ENCODE data around the gene TPST2.

Gene TPST2

GRCh38 chr22:26545827-26546226, 44.1 kb downstream of the TPST2 start:
- Histone ChIP-seq H3K36me3 (ENCODE audit: insufficient read depth, low read length) (no peaks in the 10 kb centered on the region), H3K27me3 (ENCODE audit: insufficient read depth, low read length) (no peaks in the 10 kb centered on the region), H3K4me1 (ENCODE audit: control insufficient read depth, insufficient read depth, low read length, unreplicated experiment) (peaks cover 10% of the 10 kb centered on the region)

GRCh38 chr22:26545385-26545784, 44.5 kb downstream of the TPST2 start:
- Histone ChIP-seq H3K36me3 (ENCODE audit: insufficient read depth, low read length) (no peaks in the 10 kb centered on the region), H3K4me3 (ENCODE audit: low read depth, low read length) (no peak overlapping the region), H3K27me3 (ENCODE audit: insufficient read depth, low read length) (no peaks in the 10 kb centered on the region), H3K27ac (ENCODE audit: low read depth, low read length) (no peak overlapping the region), H3K79me2 (ENCODE audit: control insufficient read depth, insufficient read depth, low read length, unreplicated experiment) (no peaks in the 10 kb centered on the region), H3K4me1 (ENCODE audit: control insufficient read depth, insufficient read depth, low read length, unreplicated experiment) (peaks cover 5% of the 10 kb centered on the region), H2AFZ (ENCODE audit: low read length, unreplicated experiment) (no peak overlapping the region)

More at GRCh38 chr22:26545827-26546226, 44.1 kb downstream of the TPST2 start:
- H2AFZ ChIP-seq (ENCODE audit: low read length, unreplicated experiment), result no peak overlapping the region
- no peak overlapping the region for H3K27ac ChIP-seq (ENCODE audit: low read depth, low read length)
- H3K4me3 ChIP-seq (ENCODE audit: low read depth, low read length), result no peak overlapping the region
- H3K79me2 ChIP-seq (ENCODE audit: control insufficient read depth, insufficient read depth, low read length, unreplicated experiment), result no peaks in the 10 kb centered on the region

DNA sequence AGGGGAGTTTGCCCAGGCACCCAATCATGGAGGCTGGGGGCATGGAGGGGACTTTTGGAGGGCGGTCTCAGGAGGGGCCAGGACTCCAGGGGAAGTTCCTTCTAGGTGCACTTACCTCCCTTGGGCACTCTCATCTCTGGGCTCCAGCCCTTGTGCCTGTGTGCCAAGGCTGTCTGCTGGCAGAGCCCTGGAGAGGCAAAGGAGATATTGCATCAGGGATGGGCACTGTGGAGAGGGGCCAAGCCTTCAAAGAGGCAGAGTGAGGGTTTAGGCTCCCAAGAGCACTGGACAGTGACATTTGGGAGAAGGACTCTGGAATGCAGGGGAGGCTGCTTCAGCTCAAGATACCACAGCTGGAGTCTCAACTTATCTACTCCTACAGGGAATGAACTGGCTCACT, 45.4 kb downstream of the TPST2 start:
- Histone ChIP-seq H3K36me3 (ENCODE audit: insufficient read depth, low read length) (no peaks in the 10 kb centered on the region), H3K27me3 (ENCODE audit: insufficient read depth, low read length) (no peaks in the 10 kb centered on the region), H3K4me3 (ENCODE audit: low read depth, low read length) (no peak overlapping the region), H3K4me1 (ENCODE audit: control insufficient read depth, insufficient read depth, low read length, unreplicated experiment) (no peaks in the 10 kb centered on the region), H3K79me2 (ENCODE audit: control insufficient read depth, insufficient read depth, low read length, unreplicated experiment) (no peaks in the 10 kb centered on the region), H2AFZ (ENCODE audit: low read length, unreplicated experiment) (no peak overlapping the region), H3K27ac (ENCODE audit: low read depth, low read length) (no peak overlapping the region)

- Histone ChIP-seq H2AFZ (ENCODE audit: low read length, unreplicated experiment) (no peak overlapping the region), H3K4me3 (ENCODE audit: low read depth, low read length) (no peak overlapping the region), H3K36me3 (ENCODE audit: insufficient read depth, low read length) (no peaks in the 10 kb centered on the region), H3K79me2 (ENCODE audit: control insufficient read depth, insufficient read depth, low read length, unreplicated experiment) (no peaks in the 10 kb centered on the region), H3K4me1 (ENCODE audit: control insufficient read depth, insufficient read depth, low read length, unreplicated experiment) (no peaks in the 10 kb centered on the region), H3K27me3 (ENCODE audit: insufficient read depth, low read length) (no peaks in the 10 kb centered on the region), H3K27ac (ENCODE audit: low read depth, low read length) (no peak overlapping the region)
Observed at GRCh38 chr22:26542831-26543230, 47.1 kb downstream of the TPST2 start.

- H3K4me3 ChIP-seq (ENCODE audit: low read depth, low read length), result no peak overlapping the region
- no peaks in the 10 kb centered on the region for H3K36me3 ChIP-seq (ENCODE audit: insufficient read depth, low read length)
- H2AFZ ChIP-seq (ENCODE audit: low read length, unreplicated experiment), result no peak overlapping the region
- H3K27me3 ChIP-seq (ENCODE audit: insufficient read depth, low read length), result no peaks in the 10 kb centered on the region
- H3K4me1 ChIP-seq (ENCODE audit: control insufficient read depth, insufficient read depth, low read length, unreplicated experiment), result no peaks in the 10 kb centered on the region
- no peaks in the 10 kb centered on the region for H3K79me2 ChIP-seq (ENCODE audit: control insufficient read depth, insufficient read depth, low read length, unreplicated experiment)
- no peak overlapping the region for H3K27ac ChIP-seq (ENCODE audit: low read depth, low read length)
Observed at GRCh38 chr22:26541167-26541819, 48.6 kb downstream of the TPST2 start.

DNA sequence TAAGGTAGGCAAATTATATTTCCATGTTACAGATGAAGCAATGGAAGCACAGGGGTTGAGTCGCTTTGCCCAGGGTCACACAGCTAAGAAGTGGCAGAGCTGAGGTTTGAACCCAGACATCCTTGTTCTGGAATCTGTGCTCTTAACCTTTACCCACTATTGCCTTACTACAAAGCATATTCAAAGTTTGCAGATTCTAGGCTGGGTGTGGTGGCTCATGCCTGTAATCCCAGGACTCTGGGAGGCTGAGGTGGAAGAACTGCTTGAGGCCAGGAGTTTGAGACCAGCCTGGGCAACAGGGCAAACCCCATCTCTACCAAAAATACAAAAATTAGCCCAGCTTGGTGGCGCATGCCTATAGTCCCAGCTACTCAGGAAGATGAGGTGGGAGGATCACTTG, 49.8 kb downstream of the TPST2 start:
- Histone ChIP-seq H2AFZ (ENCODE audit: low read length, unreplicated experiment) (no peak overlapping the region), H3K36me3 (ENCODE audit: insufficient read depth, low read length) (no peaks in the 10 kb centered on the region), H3K4me3 (ENCODE audit: low read depth, low read length) (no peak overlapping the region), H3K27me3 (ENCODE audit: insufficient read depth, low read length) (no peaks in the 10 kb centered on the region), H3K4me1 (ENCODE audit: control insufficient read depth, insufficient read depth, low read length, unreplicated experiment) (no peaks in the 10 kb centered on the region), H3K79me2 (ENCODE audit: control insufficient read depth, insufficient read depth, low read length, unreplicated experiment) (no peaks in the 10 kb centered on the region), H3K27ac (ENCODE audit: low read depth, low read length) (no peak overlapping the region)

GRCh38 chr22:26536762-26537134, 53.2 kb downstream of the TPST2 start:
- no peak overlapping the region for H3K27ac ChIP-seq (ENCODE audit: low read depth, low read length)
- peaks cover 4% of the 10 kb centered on the region for H3K4me1 ChIP-seq (ENCODE audit: control insufficient read depth, insufficient read depth, low read length, unreplicated experiment)
- H3K36me3 ChIP-seq (ENCODE audit: insufficient read depth, low read length), result no peaks in the 10 kb centered on the region
- H3K79me2 ChIP-seq (ENCODE audit: control insufficient read depth, insufficient read depth, low read length, unreplicated experiment), result no peaks in the 10 kb centered on the region
- H3K4me3 ChIP-seq (ENCODE audit: low read depth, low read length), result no peak overlapping the region
- H3K27me3 ChIP-seq (ENCODE audit: insufficient read depth, low read length), result no peaks in the 10 kb centered on the region
- no peak overlapping the region for H2AFZ ChIP-seq (ENCODE audit: low read length, unreplicated experiment)

- Histone ChIP-seq H3K27me3 (ENCODE audit: insufficient read depth, low read length) (no peaks in the 10 kb centered on the region), H3K36me3 (ENCODE audit: insufficient read depth, low read length) (no peaks in the 10 kb centered on the region), H2AFZ (ENCODE audit: low read length, unreplicated experiment) (no peak overlapping the region), H3K79me2 (ENCODE audit: control insufficient read depth, insufficient read depth, low read length, unreplicated experiment) (no peaks in the 10 kb centered on the region), H3K4me3 (ENCODE audit: low read depth, low read length) (no peak overlapping the region), H3K4me1 (ENCODE audit: control insufficient read depth, insufficient read depth, low read length, unreplicated experiment) (peaks cover 4% of the 10 kb centered on the region), H3K27ac (ENCODE audit: low read depth, low read length) (no peak overlapping the region)
Observed at GRCh38 chr22:26536056-26536761, 53.7 kb downstream of the TPST2 start.

GRCh38 chr22:26535603-26535908, 54.4 kb downstream of the TPST2 start:
- H2AFZ ChIP-seq (ENCODE audit: low read length, unreplicated experiment), result no peak overlapping the region
- H3K79me2 ChIP-seq (ENCODE audit: control insufficient read depth, insufficient read depth, low read length, unreplicated experiment), result no peaks in the 10 kb centered on the region
- H3K4me1 ChIP-seq (ENCODE audit: control insufficient read depth, insufficient read depth, low read length, unreplicated experiment), result peaks cover 4% of the 10 kb centered on the region
- no peak overlapping the region for H3K27ac ChIP-seq (ENCODE audit: low read depth, low read length)
- H3K4me3 ChIP-seq (ENCODE audit: low read depth, low read length), result no peak overlapping the region
- no peaks in the 10 kb centered on the region for H3K27me3 ChIP-seq (ENCODE audit: insufficient read depth, low read length)
- H3K36me3 ChIP-seq (ENCODE audit: insufficient read depth, low read length), result no peaks in the 10 kb centered on the region

DNA sequence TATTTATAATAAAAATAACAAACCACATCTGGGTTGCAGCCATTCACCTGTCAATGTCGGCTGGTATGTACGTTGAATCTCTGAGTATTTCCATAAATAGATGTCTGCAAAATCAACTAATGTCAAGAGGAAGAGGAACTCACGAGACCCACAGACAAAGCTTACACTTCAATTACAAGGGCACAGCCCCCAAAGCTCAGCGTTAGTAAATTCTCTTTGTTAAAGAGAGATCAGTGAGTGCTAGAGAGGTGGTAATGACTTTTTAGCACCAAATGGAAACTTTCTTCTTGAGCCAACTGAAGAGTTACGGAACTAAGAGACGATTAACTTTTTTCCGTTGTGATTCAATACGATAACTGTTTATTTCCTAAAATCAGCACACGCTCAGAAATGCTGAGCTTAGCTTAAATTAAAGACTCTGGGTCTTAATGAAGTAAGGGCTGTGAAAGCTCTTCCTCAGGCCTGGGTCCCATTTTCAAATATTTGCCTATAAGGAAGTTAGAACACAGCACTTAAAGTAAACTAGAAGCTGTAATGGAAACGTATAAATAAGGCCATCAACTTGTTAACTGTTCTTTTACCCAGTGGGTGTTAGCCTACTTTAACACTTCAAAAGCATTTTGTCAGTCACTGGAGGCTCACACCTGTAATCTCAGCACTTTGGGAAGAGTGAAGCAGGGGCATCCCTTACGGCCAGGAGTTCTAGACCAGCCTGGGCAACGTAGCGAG, 54.9 kb downstream of the TPST2 start:
- H3K79me2 ChIP-seq (ENCODE audit: control insufficient read depth, insufficient read depth, low read length, unreplicated experiment), result no peaks in the 10 kb centered on the region
- H3K36me3 ChIP-seq (ENCODE audit: insufficient read depth, low read length), result no peaks in the 10 kb centered on the region
- H3K4me3 ChIP-seq (ENCODE audit: low read depth, low read length), result no peak overlapping the region
- H3K27ac ChIP-seq (ENCODE audit: low read depth, low read length), result no peak overlapping the region
- no peak overlapping the region for H2AFZ ChIP-seq (ENCODE audit: low read length, unreplicated experiment)
- H3K27me3 ChIP-seq (ENCODE audit: insufficient read depth, low read length), result no peaks in the 10 kb centered on the region
- peaks cover 4% of the 10 kb centered on the region for H3K4me1 ChIP-seq (ENCODE audit: control insufficient read depth, insufficient read depth, low read length, unreplicated experiment)
